ENCODE results near the gene SMS. TPM values are rescaled to one million over a fixed set of nuclear protein-coding genes. Genes with fewer than 3 reads are reported as not detected.

The SMS gene
- total and polyA plus RNA-seq, 2 donors (not counting 1 experiment from before 2014, with no cell fraction given), result 129 to 252 TPM

DNA sequence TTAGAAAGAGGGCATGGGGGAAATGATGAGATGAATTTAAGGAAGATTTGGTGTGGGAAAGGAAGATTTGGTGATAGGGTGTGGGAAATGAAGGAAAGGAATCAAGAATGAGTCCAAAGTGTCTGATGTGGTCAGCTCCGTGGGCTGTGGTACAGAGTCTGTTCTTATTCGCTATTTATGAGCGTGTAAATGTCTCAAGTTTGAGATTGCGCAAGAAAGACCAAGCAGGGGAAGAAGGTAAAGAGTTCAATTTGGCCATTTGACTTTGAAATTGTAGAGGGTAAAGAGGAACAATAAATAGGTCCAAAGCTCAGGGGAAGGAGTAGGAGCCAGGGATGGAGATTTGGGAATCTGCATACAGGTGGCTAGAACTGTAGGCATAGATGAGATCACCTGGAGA, 11.3 kb upstream of the SMS start:
- no peak overlapping the region for H3K4me3 ChIP-seq (replicated peaks in 1 of 4; ENCODE audit: control extremely low read depth in 1 of 4, insufficient read depth in 1 of 4, low read depth in 3 of 4, low read length in 4 of 4)
- H4K20me1 ChIP-seq (ENCODE audit: control insufficient read depth, extremely low read depth, insufficient read depth, low read length), result no peaks in the 10 kb centered on the region
- no peaks in the 10 kb centered on the region for H3K36me3 ChIP-seq (ENCODE audit: control insufficient read depth, insufficient read depth, low read length)
- H3K79me2 ChIP-seq (ENCODE audit: control insufficient read depth, insufficient read depth, low read length), result no peaks in the 10 kb centered on the region
- H3K4me2 ChIP-seq (ENCODE audit: extremely low read depth, insufficient read depth, low read length), result no peak overlapping the region
- TF ChIP-seq EZH2 (IDR thresholded peaks at IDR 0.05; ENCODE audit: low read length, missing control alignments) (no peak), CTCF (conservative IDR thresholded peaks at IDR 0.05 in 1 of 2, IDR thresholded peaks at IDR 0.05 in 1 of 2; ENCODE audit: low read depth in 1 of 2, low read length in 2 of 2) (no peak)
- H3K27me3 ChIP-seq (ENCODE audit: control insufficient read depth, insufficient read depth, low read length), result no peaks in the 10 kb centered on the region
- H3K4me1 ChIP-seq (ENCODE audit: control insufficient read depth, extremely low read depth, insufficient read depth, low read length), result peaks cover 12% of the 10 kb centered on the region
- H2AFZ ChIP-seq (ENCODE audit: low read length), result no peak overlapping the region
- no peak overlapping the region for H3K9ac ChIP-seq (ENCODE audit: insufficient read depth, low read length)
- H3K27ac ChIP-seq (ENCODE audit: insufficient read depth, low read length), result no peak overlapping the region
- no peaks in the 10 kb centered on the region for H3K9me3 ChIP-seq (ENCODE audit: control insufficient read depth, insufficient read depth, low read depth, low read length)
- no peak for DNase-seq (ENCODE audit: low read depth in 2 of 2)

- no peaks in the 10 kb centered on the region for H3K79me2 ChIP-seq (ENCODE audit: control insufficient read depth, insufficient read depth, low read length)
- no peak overlapping the region for H3K9ac ChIP-seq (ENCODE audit: insufficient read depth, low read length)
- H4K20me1 ChIP-seq (ENCODE audit: control insufficient read depth, extremely low read depth, insufficient read depth, low read length), result no peaks in the 10 kb centered on the region
- H3K9me3 ChIP-seq (ENCODE audit: control insufficient read depth, insufficient read depth, low read depth, low read length), result no peaks in the 10 kb centered on the region
- H3K36me3 ChIP-seq (ENCODE audit: control insufficient read depth, insufficient read depth, low read length), result no peaks in the 10 kb centered on the region
- H3K4me3 ChIP-seq (replicated peaks in 1 of 4; ENCODE audit: control extremely low read depth in 1 of 4, insufficient read depth in 1 of 4, low read depth in 3 of 4, low read length in 4 of 4), result no peak overlapping the region
- no peak overlapping the region for H3K27ac ChIP-seq (ENCODE audit: insufficient read depth, low read length)
- H3K27me3 ChIP-seq (ENCODE audit: control insufficient read depth, insufficient read depth, low read length), result no peaks in the 10 kb centered on the region
- DNase-seq (ENCODE audit: low read depth in 2 of 2), result no peak
- H3K4me2 ChIP-seq (ENCODE audit: extremely low read depth, insufficient read depth, low read length), result no peak overlapping the region
- no peak overlapping the region for H2AFZ ChIP-seq (ENCODE audit: low read length)
- TF ChIP-seq EZH2 (IDR thresholded peaks at IDR 0.05; ENCODE audit: low read length, missing control alignments), result no peak
- TF ChIP-seq CTCF (conservative IDR thresholded peaks at IDR 0.05 in 1 of 2, IDR thresholded peaks at IDR 0.05 in 1 of 2; ENCODE audit: low read depth in 1 of 2, low read length in 2 of 2), result no peak
- peaks cover 12% of the 10 kb centered on the region for H3K4me1 ChIP-seq (ENCODE audit: control insufficient read depth, extremely low read depth, insufficient read depth, low read length)
Measured at GRCh38 chrX:21930986-21931385, 9.5 kb upstream of the SMS start.

DNA sequence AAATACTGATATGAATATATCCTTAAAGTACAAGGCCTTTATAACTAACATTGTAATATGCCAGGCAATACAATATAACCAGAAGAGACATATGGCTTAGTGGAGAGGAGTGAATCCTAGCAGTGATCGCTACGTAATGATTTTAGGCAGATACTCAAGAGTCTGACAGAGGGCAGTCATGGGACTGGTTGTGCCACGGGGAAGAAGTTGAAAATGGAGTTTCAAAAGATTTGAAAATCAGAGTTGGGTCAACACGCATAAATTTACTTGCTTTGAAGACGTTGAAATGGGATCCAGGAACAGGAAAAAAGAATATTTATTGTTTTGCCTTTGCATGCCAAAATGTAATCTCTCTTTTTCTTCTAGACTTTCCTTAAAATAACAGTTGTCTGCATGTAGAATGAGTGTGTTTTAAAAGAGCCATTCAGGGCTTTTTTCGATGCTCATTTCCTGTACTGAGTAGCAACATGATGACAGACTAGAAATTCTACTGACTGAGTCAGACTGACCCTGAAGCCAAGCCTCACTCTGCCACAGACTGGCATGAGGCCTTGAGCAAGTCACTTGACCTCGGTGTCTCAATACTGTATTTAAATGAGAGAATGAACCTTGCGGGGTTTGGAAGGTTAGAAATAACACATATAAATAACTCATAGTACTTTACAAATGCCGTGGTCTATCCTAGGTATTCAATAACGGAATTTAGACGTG, 8.1 kb upstream of the SMS start:
- Histone ChIP-seq H3K4me1 (ENCODE audit: control insufficient read depth, extremely low read depth, insufficient read depth, low read length) (peaks cover 12% of the 10 kb centered on the region), H3K79me2 (ENCODE audit: control insufficient read depth, insufficient read depth, low read length) (no peaks in the 10 kb centered on the region), H3K9ac (ENCODE audit: insufficient read depth, low read length) (no peak overlapping the region), H3K9me3 (ENCODE audit: control insufficient read depth, insufficient read depth, low read depth, low read length) (no peaks in the 10 kb centered on the region), H3K27me3 (ENCODE audit: control insufficient read depth, insufficient read depth, low read length) (no peaks in the 10 kb centered on the region), H3K4me2 (ENCODE audit: extremely low read depth, insufficient read depth, low read length) (no peak overlapping the region), H2AFZ (ENCODE audit: low read length) (no peak overlapping the region), H4K20me1 (ENCODE audit: control insufficient read depth, extremely low read depth, insufficient read depth, low read length) (no peaks in the 10 kb centered on the region), H3K27ac (ENCODE audit: insufficient read depth, low read length) (peak overlapping the region; percentile 83), H3K36me3 (ENCODE audit: control insufficient read depth, insufficient read depth, low read length) (no peaks in the 10 kb centered on the region), H3K4me3 (replicated peaks in 1 of 4; ENCODE audit: control extremely low read depth in 1 of 4, insufficient read depth in 1 of 4, low read depth in 3 of 4, low read length in 4 of 4) (no peak overlapping the region)
- DNase-seq (ENCODE audit: low read depth in 2 of 2), result peak; percentile 94
- TF ChIP-seq CTCF (conservative IDR thresholded peaks at IDR 0.05 in 1 of 2, IDR thresholded peaks at IDR 0.05 in 1 of 2; ENCODE audit: low read depth in 1 of 2, low read length in 2 of 2) (peak in 1 of 2 donors; percentile 5), EZH2 (IDR thresholded peaks at IDR 0.05; ENCODE audit: low read length, missing control alignments) (no peak)
